Kidney epithelial cell (primary cell): ENCODE measurements around the gene LAMA4. TPM values are rescaled to one million over a fixed set of nuclear protein-coding genes. Genes with fewer than 3 reads are reported as not detected.

Experiments
- DNase-seq: peaks from one replicate; pipeline ENCODE4 v3.0.0-alpha.2; 2010; ENCODE audit warnings: low read depth
- H3K27me3 ChIP-seq: 2 replicates; pipeline ENCODE4 v1.6.0; 2011; ENCODE audit warnings: low read length; ENCODE audit not compliant: control insufficient read depth, insufficient read depth
- H3K36me3 ChIP-seq: 2 replicates; pipeline ENCODE4 v1.5.1; 2011; ENCODE audit warnings: low read length; ENCODE audit not compliant: control insufficient read depth, insufficient read depth
- H3K4me3 ChIP-seq: 2 replicates; pipeline ENCODE4 v1.5.1; 2011; ENCODE audit warnings: low read depth, mild to moderate bottlenecking, control low read depth, low read length
- total RNA-seq: library from RNA; depleted of rRNA; stranded (reverse); fragments of >200 nt; gene quantifications from 2 replicates; pipeline ENCODE4 v1.2.3, GENCODE V29; 2015
- TF ChIP-seq, protein P1 (sequence below): IDR thresholded peaks from 2 replicates; pipeline ENCODE4 v1.5.1; 2011; ENCODE audit warnings: mild to moderate bottlenecking, moderate library complexity, low read length, control low read depth, inconsistent platforms; ENCODE audit not compliant: insufficient read depth, poor library complexity, severe bottlenecking

The LAMA4 gene
- total RNA-seq, 1 donor from 2014 or later: 5.6 TPM

DNA sequence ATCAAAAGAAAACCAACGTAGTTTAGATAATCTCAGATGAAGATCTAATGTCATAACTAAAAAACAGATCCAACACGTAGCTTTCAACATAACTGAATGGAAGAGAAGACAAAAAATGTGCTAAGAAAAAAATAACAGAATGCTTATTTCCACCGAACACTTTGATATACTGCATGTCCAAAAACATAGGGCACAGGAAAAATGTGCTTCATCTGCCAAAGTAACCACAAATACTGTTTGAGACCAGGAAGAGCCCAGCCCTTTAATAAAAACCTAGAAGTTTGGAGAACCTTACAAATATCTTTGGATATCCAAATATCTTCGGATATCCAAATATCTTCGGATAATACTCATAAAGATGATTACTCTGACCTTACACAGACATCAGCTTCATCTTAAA lies 19.8 kb downstream of the LAMA4 start:
- Histone ChIP-seq H3K36me3 (no peaks in the 10 kb centered on the region), H3K27me3 (no peaks in the 10 kb centered on the region), H3K4me3 (no peak overlapping the region)
- TF ChIP-seq, protein P1, sequence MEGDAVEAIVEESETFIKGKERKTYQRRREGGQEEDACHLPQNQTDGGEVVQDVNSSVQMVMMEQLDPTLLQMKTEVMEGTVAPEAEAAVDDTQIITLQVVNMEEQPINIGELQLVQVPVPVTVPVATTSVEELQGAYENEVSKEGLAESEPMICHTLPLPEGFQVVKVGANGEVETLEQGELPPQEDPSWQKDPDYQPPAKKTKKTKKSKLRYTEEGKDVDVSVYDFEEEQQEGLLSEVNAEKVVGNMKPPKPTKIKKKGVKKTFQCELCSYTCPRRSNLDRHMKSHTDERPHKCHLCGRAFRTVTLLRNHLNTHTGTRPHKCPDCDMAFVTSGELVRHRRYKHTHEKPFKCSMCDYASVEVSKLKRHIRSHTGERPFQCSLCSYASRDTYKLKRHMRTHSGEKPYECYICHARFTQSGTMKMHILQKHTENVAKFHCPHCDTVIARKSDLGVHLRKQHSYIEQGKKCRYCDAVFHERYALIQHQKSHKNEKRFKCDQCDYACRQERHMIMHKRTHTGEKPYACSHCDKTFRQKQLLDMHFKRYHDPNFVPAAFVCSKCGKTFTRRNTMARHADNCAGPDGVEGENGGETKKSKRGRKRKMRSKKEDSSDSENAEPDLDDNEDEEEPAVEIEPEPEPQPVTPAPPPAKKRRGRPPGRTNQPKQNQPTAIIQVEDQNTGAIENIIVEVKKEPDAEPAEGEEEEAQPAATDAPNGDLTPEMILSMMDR: no peak
- DNase-seq: no peak

DNA sequence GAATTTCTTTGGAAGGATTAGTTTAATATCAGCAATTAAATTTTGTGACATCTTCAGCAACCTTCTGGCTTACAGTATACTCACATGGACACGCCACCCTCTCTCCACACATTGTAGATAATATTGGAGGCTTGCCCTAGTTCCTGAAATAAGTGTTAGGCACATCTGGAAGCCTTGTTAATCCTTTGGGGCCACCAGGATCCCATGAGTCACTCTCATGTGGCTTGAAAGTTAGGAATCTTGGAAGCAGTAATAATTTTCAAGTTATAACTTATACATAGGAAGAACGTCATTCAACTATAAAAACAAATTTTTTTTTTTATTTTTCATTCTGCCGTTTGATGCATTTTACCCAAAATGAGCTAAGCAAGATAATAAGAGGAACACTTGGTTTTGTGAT lies 20.5 kb downstream of the LAMA4 start:
- H3K36me3 ChIP-seq: no peaks in the 10 kb centered on the region
- TF ChIP-seq, protein P1: no peak
- no peak overlapping the region for H3K4me3 ChIP-seq
- DNase-seq: no peak
- no peaks in the 10 kb centered on the region for H3K27me3 ChIP-seq

DNA sequence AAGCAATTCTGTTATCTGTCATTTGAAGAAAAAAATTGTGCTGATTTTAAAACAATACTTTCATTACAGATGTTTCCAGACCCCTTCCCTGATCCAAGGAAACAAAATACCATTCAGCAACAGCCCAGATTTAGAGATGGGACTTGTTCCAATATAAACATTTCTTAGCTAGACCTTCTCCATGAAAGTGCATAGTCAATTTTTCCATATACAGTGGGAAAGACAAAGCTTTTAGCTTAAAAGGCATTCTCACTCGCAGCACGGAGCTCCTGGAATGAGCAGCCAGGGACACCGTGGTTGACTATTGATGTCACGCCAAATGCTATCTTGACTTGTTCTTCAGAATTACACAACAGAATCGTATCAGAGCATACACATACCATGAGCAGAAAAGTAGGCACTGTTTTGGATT lies 21.5 kb downstream of the LAMA4 start:
- Histone ChIP-seq H3K27me3 (no peaks in the 10 kb centered on the region), H3K36me3 (no peaks in the 10 kb centered on the region), H3K4me3 (no peak overlapping the region)
- DNase-seq: no peak
- TF ChIP-seq, protein P1: no peak

- TF ChIP-seq, protein P1: no peak
- H3K4me3 ChIP-seq: no peak overlapping the region
- no peaks in the 10 kb centered on the region for H3K36me3 ChIP-seq
- no peaks in the 10 kb centered on the region for H3K27me3 ChIP-seq
- DNase-seq: no peak
Measured at GRCh38 chr6:112231594-112232060, 22.7 kb downstream of the LAMA4 start.

DNA sequence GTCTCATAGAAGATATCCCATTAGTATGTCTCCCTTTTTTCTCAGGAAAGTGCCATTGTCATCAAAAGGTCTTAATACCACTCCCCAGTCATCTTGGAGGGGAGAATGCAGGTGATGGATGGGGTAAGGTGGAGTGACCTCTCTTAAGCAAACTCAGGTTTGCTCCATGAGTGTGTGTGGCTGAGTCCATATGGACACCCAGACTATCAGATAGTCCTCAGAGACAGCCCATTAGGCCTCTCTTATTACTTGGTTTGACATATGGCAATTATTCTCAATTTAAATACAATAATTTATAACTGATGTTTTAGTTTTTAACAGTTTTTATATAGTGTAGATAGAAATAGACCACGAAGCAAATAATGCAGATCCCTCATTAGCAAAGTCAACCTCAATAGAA lies 23.2 kb downstream of the LAMA4 start:
- H3K36me3 ChIP-seq: no peaks in the 10 kb centered on the region
- H3K27me3 ChIP-seq: no peaks in the 10 kb centered on the region
- no peak overlapping the region for H3K4me3 ChIP-seq
- TF ChIP-seq, protein P1: no peak
- DNase-seq: no peak
